Retina (tissue), 1 donor: Measurements from ENCODE around the gene ZNF831.

ENCODE experiments used
- DNase-seq: peaks from one replicate; pipeline ENCODE4 v3.0.0-alpha.2; 2016

ZNF831 gene

DNA sequence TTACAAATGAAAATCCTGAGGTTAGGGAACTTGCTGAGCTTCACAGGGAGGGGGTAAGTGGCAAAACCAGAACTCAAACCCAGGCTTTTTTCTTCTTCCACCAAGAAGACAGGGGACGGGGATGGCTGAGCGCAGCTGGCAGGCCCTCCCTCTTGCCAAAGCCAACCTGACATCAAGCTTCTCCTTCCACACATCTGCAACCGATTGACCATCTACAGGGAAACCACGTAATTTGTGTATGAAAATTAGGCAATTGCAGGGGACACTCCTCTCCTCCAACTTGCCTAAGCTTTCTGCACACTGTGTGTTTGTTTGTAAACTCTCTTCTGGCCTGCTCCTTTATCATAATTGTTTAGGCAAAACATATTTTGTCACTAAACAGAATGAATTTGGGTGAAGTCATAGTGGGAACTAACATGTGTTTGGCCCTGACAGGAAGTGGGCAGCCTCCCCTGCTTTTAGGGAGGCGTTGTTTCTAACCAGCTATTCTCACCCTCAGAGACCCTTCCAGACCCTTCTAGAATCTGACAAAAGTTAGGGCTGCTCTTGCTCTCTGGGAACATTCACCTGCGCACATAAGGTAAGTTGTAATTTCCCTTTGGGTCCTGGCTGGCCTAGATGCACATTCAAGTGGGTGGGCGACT lies 18.9 kb downstream of the ZNF831 start:
- DNase-seq = no peak

DNA sequence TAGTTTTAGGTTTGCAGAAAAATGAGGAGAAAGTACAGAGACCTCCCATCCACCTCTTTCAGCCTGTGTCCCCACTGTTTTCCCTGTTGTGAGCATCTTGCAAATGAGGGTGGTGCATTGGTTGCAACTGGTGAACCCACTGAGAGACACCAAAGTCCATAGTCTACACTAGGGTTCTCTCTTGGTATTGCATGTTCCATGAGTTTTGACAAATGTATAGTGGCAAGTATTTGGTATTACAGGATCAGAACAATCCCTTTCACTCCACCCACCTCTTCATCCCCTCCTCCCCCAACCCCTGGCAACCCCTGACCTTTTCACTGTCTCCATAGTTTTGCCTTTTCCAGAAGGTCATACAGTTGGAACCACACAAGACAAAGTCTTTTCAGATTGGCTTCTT lies 20.1 kb downstream of the ZNF831 start:
- no peak for DNase-seq

DNA sequence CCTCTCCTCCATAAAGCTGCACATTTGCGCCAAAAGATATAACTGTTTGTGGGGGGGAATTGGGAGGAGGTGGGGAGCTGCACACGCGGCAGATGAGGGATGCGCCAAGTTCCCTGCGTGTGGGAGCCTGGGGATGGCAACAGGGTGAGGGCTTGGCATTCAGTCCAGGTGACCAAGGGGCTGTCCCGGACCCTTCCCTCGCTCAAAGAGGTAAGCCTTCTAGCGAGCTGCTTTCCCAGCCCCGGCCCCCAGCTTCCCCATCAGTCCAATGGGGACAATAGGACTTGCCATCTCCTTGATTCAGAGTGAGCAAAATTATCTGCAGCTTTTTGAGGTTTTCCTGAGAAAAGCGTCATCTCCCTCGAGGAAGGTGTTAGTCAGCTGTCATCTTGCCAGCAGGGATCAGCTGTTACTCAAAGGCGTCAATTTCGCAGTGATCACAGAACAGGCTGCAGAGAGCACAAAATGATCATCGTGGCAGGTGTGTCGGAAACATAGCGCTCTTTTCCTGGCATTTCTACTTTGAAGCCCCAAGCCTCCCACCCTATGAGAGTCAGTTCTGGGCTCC lies 21.3 kb downstream of the ZNF831 start:
- no peak for DNase-seq

DNA sequence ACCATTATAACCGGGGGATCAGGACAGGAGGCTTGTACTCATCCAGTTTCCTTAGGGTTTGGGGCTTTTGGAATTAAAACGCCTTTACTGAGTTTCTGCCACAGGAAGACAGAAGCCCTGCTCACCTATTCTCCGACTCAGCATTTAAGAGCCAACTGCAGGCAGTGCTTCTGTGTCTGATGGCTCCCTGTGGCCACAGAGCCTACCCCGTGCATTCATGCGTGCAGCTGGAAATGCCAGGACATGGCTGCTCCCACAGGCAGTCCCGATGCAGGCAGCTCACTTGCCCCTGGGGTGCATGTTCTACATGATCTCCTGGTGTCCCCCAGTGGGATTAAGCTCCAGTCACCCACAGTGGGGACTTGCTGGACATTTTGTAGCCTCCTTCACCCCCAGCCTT lies 22.2 kb downstream of the ZNF831 start:
- DNase-seq = peak; percentile 52

DNA sequence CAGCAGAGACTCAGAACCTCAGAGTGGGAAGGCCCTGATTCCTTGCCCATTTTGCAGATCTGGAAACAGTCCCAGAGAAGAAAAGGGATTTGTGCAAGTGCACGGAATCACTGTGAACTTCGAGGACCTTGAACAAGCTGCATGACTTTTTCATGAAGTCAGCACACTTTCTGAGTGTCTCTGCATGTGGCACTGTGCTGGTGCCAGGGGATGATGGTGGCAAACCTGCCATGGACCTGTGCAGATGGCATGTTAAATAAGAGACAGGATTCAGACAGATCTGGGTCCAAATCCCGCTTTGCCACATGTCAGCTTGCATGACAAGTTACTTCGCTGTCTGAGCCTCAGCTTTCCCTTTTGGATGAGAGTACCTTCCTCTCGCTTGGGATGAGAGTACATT lies 26.8 kb downstream of the ZNF831 start:
- DNase-seq = no peak

DNA sequence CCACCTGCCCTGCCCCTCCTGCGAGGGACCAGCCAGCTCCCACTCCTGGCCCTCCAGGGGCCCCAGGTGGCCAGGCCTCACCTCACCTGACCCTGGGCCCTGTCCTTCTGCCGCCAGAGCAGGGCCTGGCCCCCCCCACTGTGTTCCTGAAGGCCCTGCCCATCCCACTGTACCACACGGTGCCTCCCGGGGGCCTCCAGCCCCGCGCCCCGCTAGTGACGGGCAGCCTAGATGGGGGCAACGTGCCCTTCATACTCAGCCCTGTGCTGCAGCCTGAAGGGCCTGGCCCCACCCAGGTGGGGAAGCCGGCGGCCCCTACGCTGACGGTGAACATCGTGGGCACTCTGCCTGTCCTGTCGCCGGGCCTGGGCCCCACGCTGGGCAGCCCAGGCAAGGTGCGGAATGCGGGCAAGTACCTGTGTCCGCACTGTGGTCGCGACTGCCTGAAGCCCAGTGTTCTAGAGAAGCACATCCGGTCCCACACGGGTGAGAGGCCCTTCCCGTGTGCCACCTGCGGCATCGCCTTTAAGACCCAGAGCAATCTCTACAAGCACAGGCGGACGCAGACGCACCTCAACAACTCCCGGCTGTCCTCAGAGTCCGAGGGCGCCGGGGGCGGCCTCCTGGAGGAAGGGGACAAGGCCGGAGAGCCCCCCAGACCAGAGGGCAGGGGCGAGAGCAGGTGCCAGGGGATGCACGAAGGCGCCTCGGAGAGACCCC lies 27.6 kb downstream of the ZNF831 start:
- DNase-seq = no peak

DNA sequence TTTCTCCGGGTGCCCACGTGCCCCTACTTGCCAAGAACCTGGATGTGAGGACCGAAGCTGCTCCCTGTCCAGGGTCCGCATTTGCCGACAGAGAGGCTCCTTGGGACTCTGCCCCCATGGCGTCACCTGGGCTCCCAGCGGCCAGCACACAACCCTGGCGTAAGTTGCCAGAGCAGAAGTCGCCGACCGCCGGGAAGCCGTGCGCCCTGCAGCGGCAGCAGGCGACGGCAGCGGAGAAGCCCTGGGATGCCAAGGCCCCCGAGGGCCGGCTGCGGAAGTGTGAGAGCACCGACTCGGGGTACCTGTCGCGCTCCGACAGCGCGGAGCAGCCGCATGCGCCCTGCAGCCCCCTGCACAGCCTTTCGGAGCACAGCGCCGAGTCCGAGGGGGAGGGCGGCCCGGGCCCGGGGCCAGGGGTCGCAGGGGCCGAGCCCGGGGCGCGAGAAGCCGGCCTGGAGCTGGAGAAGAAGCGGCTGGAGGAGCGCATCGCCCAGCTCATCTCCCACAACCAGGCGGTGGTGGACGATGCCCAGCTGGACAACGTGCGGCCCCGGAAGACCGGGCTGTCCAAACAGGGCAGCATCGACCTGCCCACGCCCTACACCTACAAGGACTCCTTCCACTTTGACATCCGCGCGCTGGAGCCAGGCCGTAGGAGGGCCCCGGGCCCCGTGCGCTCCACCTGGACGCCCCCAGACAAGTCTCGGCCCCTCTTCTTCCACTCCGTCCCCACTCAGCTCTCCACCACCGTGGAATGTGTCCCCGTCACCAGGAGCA lies 28.3 kb downstream of the ZNF831 start:
- DNase-seq = no peak

DNA sequence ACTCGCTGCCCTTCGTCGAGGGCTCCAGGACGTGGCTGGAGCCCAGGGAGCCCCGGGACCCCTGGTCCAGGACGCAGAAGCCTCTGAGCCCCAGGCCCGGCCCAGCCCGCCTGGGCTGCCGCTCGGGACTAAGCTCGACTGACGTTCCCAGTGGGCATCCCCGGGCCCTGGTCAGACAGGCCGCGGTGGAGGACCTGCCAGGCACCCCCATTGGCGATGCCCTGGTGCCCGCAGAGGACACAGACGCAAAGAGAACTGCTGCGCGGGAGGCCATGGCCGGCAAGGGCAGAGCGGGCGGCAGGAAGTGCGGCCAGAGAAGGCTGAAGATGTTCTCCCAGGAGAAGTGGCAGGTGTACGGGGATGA lies 28.9 kb downstream of the ZNF831 start:
- DNase-seq = no peak

DNA sequence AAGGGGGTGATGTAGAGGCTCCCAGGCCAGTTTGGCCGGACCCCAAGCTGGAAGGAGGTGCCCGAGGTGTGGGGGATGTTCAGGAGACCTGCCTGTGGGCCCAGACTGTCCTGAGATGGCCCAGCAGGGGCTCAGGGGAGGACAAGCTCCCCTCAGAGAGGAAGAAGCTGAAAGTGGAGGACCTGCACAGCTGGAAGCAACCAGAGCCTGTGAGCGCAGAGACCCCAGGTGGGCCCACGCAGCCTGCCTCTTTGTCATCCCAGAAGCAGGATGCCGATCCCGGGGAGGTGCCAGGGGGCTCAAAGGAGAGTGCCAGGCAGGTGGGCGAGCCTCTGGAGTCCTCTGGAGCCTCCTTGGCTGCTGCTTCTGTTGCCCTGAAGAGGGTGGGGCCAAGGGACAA lies 29.7 kb downstream of the ZNF831 start:
- DNase-seq = no peak

DNA sequence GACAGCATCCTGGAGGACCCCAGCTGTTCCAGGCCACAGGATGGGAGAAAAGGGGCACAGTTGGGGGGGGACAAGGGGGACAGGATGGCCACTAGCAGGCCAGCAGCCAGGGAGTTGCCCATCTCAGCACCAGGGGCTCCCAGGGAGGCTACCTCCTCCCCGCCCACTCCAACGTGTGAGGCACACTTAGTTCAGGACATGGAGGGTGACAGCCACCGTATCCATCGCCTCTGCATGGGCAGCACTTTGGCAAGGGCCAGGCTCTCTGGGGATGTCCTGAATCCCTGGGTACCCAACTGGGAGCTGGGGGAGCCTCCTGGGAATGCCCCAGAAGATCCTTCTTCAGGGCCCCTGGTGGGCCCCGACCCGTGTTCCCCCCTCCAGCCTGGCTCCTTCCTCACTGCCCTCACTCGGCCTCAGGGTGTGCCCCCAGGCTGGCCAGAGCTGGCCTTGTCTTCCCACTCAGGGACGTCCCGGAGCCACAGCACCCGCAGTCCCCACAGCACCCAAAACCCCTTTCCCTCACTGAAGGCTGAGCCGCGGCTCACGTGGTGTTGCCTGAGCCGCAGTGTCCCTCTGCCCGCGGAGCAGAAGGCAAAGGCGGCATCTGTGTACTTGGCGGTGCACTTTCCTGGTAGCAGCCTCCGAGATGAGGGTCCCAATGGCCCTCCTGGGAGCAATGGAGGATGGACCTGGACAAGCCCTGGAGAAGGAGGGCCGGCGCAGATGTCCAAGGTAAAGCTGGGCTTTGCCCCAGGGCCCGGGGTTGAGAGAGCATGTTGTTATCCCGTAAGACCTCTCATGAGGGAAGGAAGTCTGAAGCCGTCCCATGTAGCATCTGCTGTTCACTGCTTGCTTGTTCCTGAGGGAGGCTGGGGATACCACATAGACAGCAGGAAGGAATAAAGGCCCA lies 30.7 kb downstream of the ZNF831 start:
- no peak for DNase-seq

DNA sequence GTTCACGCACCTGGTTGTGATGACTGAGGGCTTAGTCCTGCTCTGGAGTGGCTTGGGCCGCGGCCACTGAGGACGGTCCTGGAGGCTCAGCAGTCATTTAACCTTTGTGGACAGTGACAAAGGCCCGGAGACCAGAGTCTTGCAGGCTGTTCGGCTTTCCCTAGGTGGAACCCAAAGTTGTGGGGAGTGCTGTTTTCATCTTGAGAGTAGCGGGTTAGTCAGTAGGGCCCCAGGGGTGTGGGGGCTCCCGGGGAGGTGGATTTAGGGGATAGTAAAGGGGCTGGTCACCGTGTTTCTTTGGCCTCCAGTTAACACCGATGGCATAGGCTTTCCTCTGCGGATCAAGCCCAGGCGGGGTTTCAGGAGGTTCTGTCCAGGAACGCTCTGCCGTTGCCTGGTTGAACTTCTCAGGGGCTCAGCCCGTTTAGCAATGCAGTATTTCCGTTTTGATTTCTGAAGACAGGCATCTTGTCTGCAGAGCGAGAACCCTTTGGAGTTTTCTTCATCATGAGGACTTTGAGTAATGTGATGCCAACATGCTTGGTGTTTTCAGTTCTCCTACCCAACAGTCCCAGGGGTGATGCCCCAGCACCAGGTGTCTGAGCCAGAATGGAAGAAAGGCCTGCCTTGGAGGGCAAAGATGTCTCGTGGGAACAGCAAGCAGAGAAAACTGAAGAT lies 31.8 kb downstream of the ZNF831 start:
- no peak for DNase-seq

DNA sequence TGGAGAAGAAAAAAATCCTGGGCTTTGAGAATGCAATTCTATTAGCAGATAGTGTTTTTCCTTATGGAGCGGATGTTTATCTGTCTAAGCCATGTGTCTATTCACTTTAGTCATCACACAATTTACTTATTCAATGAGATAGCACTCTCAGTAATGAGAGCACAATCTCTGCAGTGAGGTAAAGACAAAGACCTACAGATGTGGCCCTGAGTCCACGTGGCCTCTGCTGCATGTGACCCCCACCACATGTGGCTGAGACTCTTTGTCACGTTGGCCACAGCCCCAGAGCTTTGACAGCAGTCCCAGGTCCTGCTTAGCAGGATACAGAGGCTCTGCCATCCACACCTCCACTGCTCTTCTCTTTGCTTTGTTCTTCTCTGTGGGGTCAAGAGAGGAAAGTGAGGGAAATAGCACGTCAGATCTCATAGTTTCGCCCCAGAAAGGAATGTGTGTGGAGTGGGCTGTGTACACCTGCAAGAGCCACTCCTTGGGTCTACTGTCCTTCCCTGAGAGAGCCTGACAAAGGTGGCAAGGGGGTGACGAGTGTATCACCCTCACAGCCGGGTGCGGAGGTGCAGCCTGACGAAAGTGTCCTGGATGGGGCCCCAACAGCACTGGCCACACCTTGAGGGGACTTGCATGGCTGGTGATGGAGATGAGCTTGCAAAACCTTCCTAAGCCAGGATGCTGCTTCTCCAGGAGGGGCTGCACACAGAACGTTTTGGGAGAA lies 40.7 kb downstream of the ZNF831 start:
- no peak for DNase-seq

DNA sequence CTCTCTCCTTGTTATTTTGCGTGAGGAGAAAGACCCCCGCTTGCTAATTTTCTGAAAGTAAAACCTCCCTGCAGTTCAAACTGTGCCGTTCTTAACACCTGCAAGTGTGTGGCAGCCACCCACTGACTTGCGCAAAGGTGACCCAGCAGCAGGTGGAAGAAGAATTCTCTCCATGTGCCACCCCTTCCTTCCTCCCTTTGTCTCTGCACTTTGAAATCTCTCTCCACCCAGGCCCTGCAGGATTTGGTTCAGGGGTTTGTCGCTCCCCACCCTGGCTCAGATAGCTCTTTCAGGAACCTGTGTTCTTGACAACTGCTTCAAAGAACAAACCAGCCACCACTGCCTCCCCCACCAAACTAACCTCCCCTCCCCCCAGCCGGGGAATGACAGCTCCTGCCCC lies 41.4 kb downstream of the ZNF831 start:
- DNase-seq = no peak

DNA sequence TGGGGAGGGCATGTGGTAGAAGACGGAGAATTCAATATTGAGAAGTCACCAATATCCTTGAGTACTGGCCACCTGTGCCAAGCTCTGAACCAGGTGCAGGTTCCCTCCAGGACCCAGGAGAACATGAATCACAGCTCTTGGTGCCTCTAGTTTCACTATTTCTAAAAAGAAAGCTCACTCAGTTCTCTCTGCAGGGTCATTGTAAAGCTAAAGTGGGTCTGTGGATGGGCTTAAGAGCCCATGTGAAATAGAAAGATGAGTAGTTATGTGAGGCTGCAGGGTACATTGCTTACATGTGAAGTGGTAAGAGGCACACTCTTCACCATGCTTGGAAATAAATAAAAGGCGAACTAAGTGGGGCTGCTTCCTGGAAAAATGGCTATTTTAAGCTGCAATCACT lies 43.6 kb downstream of the ZNF831 start:
- no peak for DNase-seq

DNA sequence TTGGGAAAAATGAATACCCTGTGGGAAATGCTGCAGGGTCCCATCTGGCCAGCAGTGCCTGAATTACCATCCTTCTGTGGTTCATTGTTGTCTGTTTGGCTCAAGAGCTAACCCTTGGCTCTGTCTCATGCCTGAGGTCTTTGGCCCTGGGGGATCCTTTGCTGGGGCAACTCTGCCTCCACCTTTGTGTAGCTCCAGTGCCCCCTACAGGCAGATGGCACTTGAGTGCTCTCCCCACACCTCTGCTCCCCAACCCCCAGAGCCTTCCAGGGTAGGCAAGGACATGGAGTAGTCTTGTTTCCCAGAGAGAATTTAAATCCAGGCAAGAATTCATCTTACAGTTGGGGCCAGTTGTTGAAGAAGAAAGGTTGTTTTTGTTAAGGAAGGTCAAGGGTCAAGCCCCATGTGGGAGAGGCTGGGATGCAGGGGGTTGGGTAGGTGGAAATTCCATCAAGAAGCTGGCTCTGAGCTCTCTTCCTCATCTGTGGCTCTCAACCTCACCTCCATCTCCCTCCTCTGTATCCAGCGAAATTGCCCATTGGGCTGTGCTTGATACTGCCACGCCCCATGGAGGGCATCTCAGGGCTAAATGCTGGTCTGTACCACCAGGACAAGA lies 44.2 kb downstream of the ZNF831 start:
- no peak for DNase-seq

DNA sequence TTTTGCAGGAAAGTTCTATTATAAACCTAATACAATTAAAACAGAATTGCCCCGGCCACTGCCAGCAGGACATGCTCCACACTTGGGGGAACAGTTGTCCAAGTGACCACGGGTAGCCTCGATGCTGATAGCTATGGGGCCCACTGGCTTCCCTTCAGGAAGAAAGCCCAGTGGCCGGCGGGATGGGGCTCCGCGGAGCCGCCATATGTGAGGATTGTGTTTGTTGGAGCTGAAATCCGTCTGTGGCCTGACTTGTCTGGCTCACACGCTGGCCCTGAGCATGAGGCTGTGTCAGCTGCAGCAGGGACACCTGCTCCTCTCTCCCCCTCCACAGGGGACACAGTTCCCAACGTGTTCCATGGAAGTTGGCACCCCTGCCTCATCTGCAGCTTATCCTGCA lies 46.6 kb downstream of the ZNF831 start:
- no peak for DNase-seq

DNA sequence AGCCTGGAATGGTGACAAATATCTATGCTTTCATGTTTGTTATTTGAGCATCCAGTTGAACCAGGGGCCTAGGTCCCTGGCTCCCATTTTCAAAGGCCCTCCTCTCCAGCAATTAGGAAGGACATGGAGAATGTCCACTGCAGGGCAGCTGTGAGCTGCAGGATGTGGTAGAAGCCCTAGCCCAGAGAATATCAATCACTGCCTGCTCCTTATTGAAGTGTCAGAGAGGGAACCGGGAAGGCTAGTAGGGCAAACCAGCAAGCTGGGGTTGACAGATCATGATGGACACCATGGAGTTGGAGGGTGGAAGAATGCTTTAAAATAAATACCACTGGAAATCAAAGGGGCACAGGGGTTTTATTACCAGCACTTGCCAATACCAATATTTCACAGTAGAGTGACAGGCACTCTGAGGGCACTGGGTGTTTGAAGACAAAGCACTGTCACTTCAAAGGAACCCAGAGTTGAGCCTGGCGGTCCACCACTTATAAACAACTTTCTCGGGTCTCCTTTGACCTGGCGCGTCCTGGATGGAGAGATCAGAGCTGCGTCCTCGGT lies 47.7 kb downstream of the ZNF831 start:
- no peak for DNase-seq

DNA sequence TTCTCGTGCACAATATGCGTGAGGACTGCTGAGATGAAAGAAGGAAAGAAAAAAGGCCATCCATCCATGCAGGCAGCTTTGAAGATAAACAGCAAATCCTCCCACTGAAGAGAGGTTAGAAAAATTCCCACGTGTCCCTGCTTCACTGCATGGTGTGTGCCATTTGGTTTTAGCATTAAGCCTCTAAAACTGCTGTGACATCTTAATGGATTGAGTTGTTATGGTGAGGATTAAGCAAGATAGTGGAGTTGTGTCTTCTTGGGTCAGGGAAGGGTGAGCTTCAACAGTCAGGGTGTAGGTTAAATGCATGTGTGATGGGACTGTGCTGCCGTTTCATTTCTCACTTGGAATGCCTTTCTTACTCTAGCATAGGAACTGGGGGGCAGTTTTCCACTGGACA lies 50.5 kb downstream of the ZNF831 start:
- DNase-seq = no peak

DNA sequence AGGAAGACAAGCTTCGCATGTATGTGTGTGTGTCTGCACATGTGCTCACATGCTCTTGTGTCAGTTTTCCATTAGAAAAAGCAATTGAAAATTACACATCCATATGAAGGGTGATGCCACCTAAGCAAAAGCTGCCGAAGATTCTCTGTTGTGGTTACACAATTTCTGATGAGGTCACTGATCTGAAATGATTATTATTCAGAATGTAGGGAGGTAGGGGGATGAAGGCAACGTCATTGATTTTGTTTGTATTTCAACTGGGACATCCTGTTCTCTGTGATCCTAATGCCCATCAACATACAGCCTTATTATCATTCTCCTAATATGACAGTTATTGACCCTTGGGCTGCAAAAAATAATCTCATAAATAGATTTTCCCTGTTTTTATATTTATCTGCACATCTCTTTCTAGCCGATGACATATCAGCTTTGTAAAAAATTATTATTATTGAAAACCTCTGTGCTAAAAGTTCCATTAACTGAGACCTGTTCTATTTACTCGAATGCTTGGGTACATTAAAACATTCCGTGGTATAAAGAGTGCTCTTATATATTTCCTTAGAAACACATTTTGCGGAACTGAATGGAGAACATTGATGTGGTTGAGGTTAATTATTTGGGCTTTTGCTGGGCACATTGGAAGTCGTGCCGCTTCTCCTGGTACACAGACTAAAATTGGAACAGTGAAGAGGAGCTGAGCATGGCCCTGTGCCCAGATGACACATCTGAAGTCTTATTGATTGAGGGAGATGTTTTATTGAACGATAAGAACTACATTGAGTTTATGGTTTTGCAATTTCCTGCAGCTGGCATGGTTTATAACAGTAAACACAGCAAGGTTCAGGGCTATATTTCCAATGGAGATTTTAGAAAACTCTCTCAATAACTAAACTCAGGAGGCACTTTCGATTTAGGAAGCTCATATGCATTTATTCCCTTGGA lies 51.3 kb downstream of the ZNF831 start:
- no peak for DNase-seq
